Measurements from ENCODE around the gene ZNFX1.
"Not testable (repeated sequence)": the region's sequence is repeated elsewhere in the genome, so short reads cannot be mapped to it uniquely, and the experiment has no call there.

Gene ZNFX1

GRCh38 chr20:49230561-49231133, 47.2 kb downstream of the ZNFX1 start:
- peaks cover 18% of the 10 kb centered on the region for H3K36me3 ChIP-seq (ENCODE audit: control insufficient read depth, insufficient read depth, low read length)
- no peaks in the 10 kb centered on the region for H3K4me1 ChIP-seq (ENCODE audit: control insufficient read depth, insufficient read depth, low read length)
- no peaks in the 10 kb centered on the region for H3K9me3 ChIP-seq (ENCODE audit: control insufficient read depth, low read length)
- no peaks in the 10 kb centered on the region for H3K27me3 ChIP-seq (ENCODE audit: control insufficient read depth, insufficient read depth, low read length)
- no peak overlapping the region for H3K9ac ChIP-seq (ENCODE audit: low read length)
- no peak overlapping the region for H3K4me3 ChIP-seq (ENCODE audit: low read length)

- no peaks in the 10 kb centered on the region for H3K27me3 ChIP-seq (ENCODE audit: control insufficient read depth, insufficient read depth, low read length)
- no peak overlapping the region for H3K9ac ChIP-seq (ENCODE audit: low read length)
- no peaks in the 10 kb centered on the region for H3K4me1 ChIP-seq (ENCODE audit: control insufficient read depth, insufficient read depth, low read length)
- H3K36me3 ChIP-seq (ENCODE audit: control insufficient read depth, insufficient read depth, low read length) = peaks cover 18% of the 10 kb centered on the region
- no peak overlapping the region for H3K4me3 ChIP-seq (ENCODE audit: low read length)
- H3K9me3 ChIP-seq (ENCODE audit: control insufficient read depth, low read length) = no peaks in the 10 kb centered on the region
Observed at GRCh38 chr20:49230021-49230420, 47.8 kb downstream of the ZNFX1 start.

GRCh38 chr20:49229381-49229780, 48.5 kb downstream of the ZNFX1 start:
- H3K4me3 ChIP-seq (ENCODE audit: low read length) = no peak overlapping the region
- no peak overlapping the region for H3K9ac ChIP-seq (ENCODE audit: low read length)
- peaks cover 13% of the 10 kb centered on the region for H3K36me3 ChIP-seq (ENCODE audit: control insufficient read depth, insufficient read depth, low read length)
- no peaks in the 10 kb centered on the region for H3K4me1 ChIP-seq (ENCODE audit: control insufficient read depth, insufficient read depth, low read length)
- no peaks in the 10 kb centered on the region for H3K27me3 ChIP-seq (ENCODE audit: control insufficient read depth, insufficient read depth, low read length)
- no peaks in the 10 kb centered on the region for H3K9me3 ChIP-seq (ENCODE audit: control insufficient read depth, low read length)

GRCh38 chr20:49228676-49229075, 49.2 kb downstream of the ZNFX1 start:
- Histone ChIP-seq H3K9ac (ENCODE audit: low read length) (no peak overlapping the region), H3K36me3 (ENCODE audit: control insufficient read depth, insufficient read depth, low read length) (peaks cover 13% of the 10 kb centered on the region), H3K4me3 (ENCODE audit: low read length) (no peak overlapping the region), H3K27me3 (ENCODE audit: control insufficient read depth, insufficient read depth, low read length) (no peaks in the 10 kb centered on the region), H3K9me3 (ENCODE audit: control insufficient read depth, low read length) (no peaks in the 10 kb centered on the region), H3K4me1 (ENCODE audit: control insufficient read depth, insufficient read depth, low read length) (no peaks in the 10 kb centered on the region)

- Histone ChIP-seq H3K36me3 (ENCODE audit: control insufficient read depth, insufficient read depth, low read length) (peaks cover 7% of the 10 kb centered on the region), H3K27me3 (ENCODE audit: control insufficient read depth, insufficient read depth, low read length) (no peaks in the 10 kb centered on the region)
Observed at GRCh38 chr20:49225896-49226295, 52.0 kb downstream of the ZNFX1 start.

GRCh38 chr20:49219924-49220831, 57.7 kb downstream of the ZNFX1 start:
- H3K4me3 ChIP-seq (ENCODE audit: low read length) = peak overlapping the region; percentile 56

More at GRCh38 chr20:49225896-49226295, 52.0 kb downstream of the ZNFX1 start:
- no peaks in the 10 kb centered on the region for H3K4me1 ChIP-seq (ENCODE audit: control insufficient read depth, insufficient read depth, low read length)
- no peak overlapping the region for H3K4me3 ChIP-seq (ENCODE audit: low read length)
- H3K9ac ChIP-seq (ENCODE audit: low read length) = no peak overlapping the region
- no peaks in the 10 kb centered on the region for H3K9me3 ChIP-seq (ENCODE audit: control insufficient read depth, low read length)

GRCh38 chr20:49219091-49219923, 58.5 kb downstream of the ZNFX1 start, which contains the start of gene DDX27:
DDX27 (plus strand) TSS chr20:49219416; CDS start chr20:49219449, 33 bp downstream.
- no peaks in the 10 kb centered on the region for H3K27me3 ChIP-seq (ENCODE audit: control insufficient read depth, insufficient read depth, low read length)
- H3K4me3 ChIP-seq (ENCODE audit: low read length) = peak within 1 kb of the TSS; percentile 56
- H3K9ac ChIP-seq (ENCODE audit: low read length) = peak within 1 kb of the TSS; percentile 71

More at GRCh38 chr20:49219924-49220831, 57.7 kb downstream of the ZNFX1 start:
- no peaks in the 10 kb centered on the region for H3K27me3 ChIP-seq (ENCODE audit: control insufficient read depth, insufficient read depth, low read length)
- peak overlapping the region; percentile 71 for H3K9ac ChIP-seq (ENCODE audit: low read length)
- peaks cover 5% of the 10 kb centered on the region for H3K4me1 ChIP-seq (ENCODE audit: control insufficient read depth, insufficient read depth, low read length)
- H3K36me3 ChIP-seq (ENCODE audit: control insufficient read depth, insufficient read depth, low read length) = no peaks in the 10 kb centered on the region
- H3K9me3 ChIP-seq (ENCODE audit: control insufficient read depth, low read length) = no peaks in the 10 kb centered on the region

GRCh38 chr20:49218739-49219090, 59.1 kb downstream of the ZNFX1 start:
- H3K4me1 ChIP-seq (ENCODE audit: control insufficient read depth, insufficient read depth, low read length); H3K9me3 ChIP-seq (ENCODE audit: control insufficient read depth, low read length); H3K4me3 ChIP-seq (ENCODE audit: low read length); H3K9ac ChIP-seq (ENCODE audit: low read length); H3K36me3 ChIP-seq (ENCODE audit: control insufficient read depth, insufficient read depth, low read length); H3K27me3 ChIP-seq (ENCODE audit: control insufficient read depth, insufficient read depth, low read length): not testable (repeated sequence)

More at GRCh38 chr20:49219091-49219923, 58.5 kb downstream of the ZNFX1 start, which contains the start of gene DDX27:
- Histone ChIP-seq H3K9me3 (ENCODE audit: control insufficient read depth, low read length) (no peaks in the 10 kb centered on the region), H3K4me1 (ENCODE audit: control insufficient read depth, insufficient read depth, low read length) (peaks cover 5% of the 10 kb centered on the region), H3K36me3 (ENCODE audit: control insufficient read depth, insufficient read depth, low read length) (no peaks in the 10 kb centered on the region)

- Histone ChIP-seq H3K9ac (ENCODE audit: low read length) (no peak overlapping the region), H3K4me1 (ENCODE audit: control insufficient read depth, insufficient read depth, low read length) (peaks cover 5% of the 10 kb centered on the region), H3K9me3 (ENCODE audit: control insufficient read depth, low read length) (no peaks in the 10 kb centered on the region), H3K36me3 (ENCODE audit: control insufficient read depth, insufficient read depth, low read length) (no peaks in the 10 kb centered on the region), H3K4me3 (ENCODE audit: low read length) (no peak overlapping the region), H3K27me3 (ENCODE audit: control insufficient read depth, insufficient read depth, low read length) (no peaks in the 10 kb centered on the region)
Observed at GRCh38 chr20:49216991-49217578, 60.8 kb downstream of the ZNFX1 start.

- no peak overlapping the region for H3K4me3 ChIP-seq (ENCODE audit: low read length)
- H3K36me3 ChIP-seq (ENCODE audit: control insufficient read depth, insufficient read depth, low read length) = no peaks in the 10 kb centered on the region
- H3K9ac ChIP-seq (ENCODE audit: low read length) = no peak overlapping the region
- H3K9me3 ChIP-seq (ENCODE audit: control insufficient read depth, low read length) = no peaks in the 10 kb centered on the region
- H3K27me3 ChIP-seq (ENCODE audit: control insufficient read depth, insufficient read depth, low read length) = no peaks in the 10 kb centered on the region
- peaks cover 2% of the 10 kb centered on the region for H3K4me1 ChIP-seq (ENCODE audit: control insufficient read depth, insufficient read depth, low read length)
Observed at GRCh38 chr20:49215232-49215631, 62.6 kb downstream of the ZNFX1 start.

GRCh38 chr20:49214571-49214970, 63.3 kb downstream of the ZNFX1 start:
- Histone ChIP-seq H3K4me1 (ENCODE audit: control insufficient read depth, insufficient read depth, low read length) (no peaks in the 10 kb centered on the region), H3K27me3 (ENCODE audit: control insufficient read depth, insufficient read depth, low read length) (no peaks in the 10 kb centered on the region), H3K36me3 (ENCODE audit: control insufficient read depth, insufficient read depth, low read length) (no peaks in the 10 kb centered on the region), H3K4me3 (ENCODE audit: low read length) (no peak overlapping the region), H3K9ac (ENCODE audit: low read length) (no peak overlapping the region), H3K9me3 (ENCODE audit: control insufficient read depth, low read length) (no peaks in the 10 kb centered on the region)

All from mucosa of stomach (tissue), 1 donor.